ENCODE results near the gene MRPL49. TPM values are rescaled to one million over a fixed set of nuclear protein-coding genes. Genes with fewer than 3 reads are reported as not detected.

Gene MRPL49
- total and polyA plus RNA-seq, 9 of the 15 experiments (the other 6 are each of a cell fraction or from before 2014, with no cell fraction given) = 74.3 to 132 (median 91.2) TPM

GRCh38 chr11:65170058-65170534, 48.0 kb downstream of the MRPL49 start, which contains the start of gene SPDYC (continued):
- TF ChIP-seq TSHZ1 (CRISPR knock-in tag; IDR thresholded peaks at IDR 0.05) (no peak), TCF3 (CRISPR knock-in tag; IDR thresholded peaks at IDR 0.05) (peak; percentile 11; the same call in 1 of the 2 replicates), IRF2 (CRISPR knock-in tag; IDR thresholded peaks at IDR 0.05) (no peak), ZNF766 (CRISPR knock-in tag; conservative IDR thresholded peaks at IDR 0.05) (peak; percentile 47; the same call in 1 of the 2 replicates), HMGXB4 (CRISPR knock-in tag; IDR thresholded peaks at IDR 0.05) (0 out of 2 replicates have a peak, but pooled peaks have one; percentile 45), NONO (IDR thresholded peaks at IDR 0.05; ENCODE audit: low read depth in 2 of 2, low read length in 1 of 2) (peak; percentile 52 to 94; a peak in 3 of 4 replicates), SMAD4 (CRISPR knock-in tag; conservative IDR thresholded peaks at IDR 0.05) (no peak), CREB1 (IDR thresholded peaks at IDR 0.05) (no peak), CREB1 (CRISPR knock-in tag; IDR thresholded peaks at IDR 0.05) (peak; percentile 38; the same call in 1 of the 2 replicates), NFYB (IDR thresholded peaks at IDR 0.05; ENCODE audit: extremely low read depth, insufficient read length) (peak; percentile 60), NFATC3 (IDR thresholded peaks at IDR 0.05) (peak; percentile 70; the same call in 1 of the 2 replicates), KDM4B (IDR thresholded peaks at IDR 0.05; ENCODE audit: borderline replicate concordance in 2 of 2, low read depth in 1 of 2) (no peak), POU5F1 (IDR thresholded peaks at IDR 0.05; ENCODE audit: borderline replicate concordance, low read depth, low read length, partially characterized antibody) (no peak), KAT7 (CRISPR knock-in tag; IDR thresholded peaks at IDR 0.05; ENCODE audit: borderline replicate concordance) (peak; percentile 64; the same call in 1 of the 2 replicates), POLR2AphosphoS2 (IDR thresholded peaks at IDR 0.05; ENCODE audit: low read length) (peak; percentile 68; the same call in 1 of the 2 replicates), NKRF (IDR thresholded peaks at IDR 0.05; ENCODE audit: borderline replicate concordance) (peak; percentile 45; the same call in 1 of the 2 replicates), ZNF408 (CRISPR knock-in tag; IDR thresholded peaks at IDR 0.05; ENCODE audit: low read depth) (no peak), POLR2B (IDR thresholded peaks at IDR 0.05; ENCODE audit: low read depth, partially characterized antibody) (peak; percentile 99), ZKSCAN8 (CRISPR knock-in tag; IDR thresholded peaks at IDR 0.05) (0 out of 2 replicates have a peak, but pooled peaks have one; percentile 11), ZNF655 (CRISPR knock-in tag; IDR thresholded peaks at IDR 0.05) (no peak)
